Endothelial cell (in vitro differentiated cells): ENCODE measurements around the gene SUSD6. TPM values are rescaled to one million over a fixed set of nuclear protein-coding genes. Genes with fewer than 3 reads are reported as not detected.
A peak's percentile ranks its signal among the peaks of the same experiment; 100 is the strongest.

Source experiments
- DNase-seq: peaks from one replicate; pipeline ENCODE4 v3.0.0; 2021; ENCODE audit warnings: low spot score
- H3K27ac Mint-ChIP-seq: one replicate; pipeline ENCODE4 v1.8.0; 2021; ENCODE audit warnings: mixed read lengths, inconsistent platforms; ENCODE audit not compliant: unreplicated experiment
- H3K27me3 Mint-ChIP-seq: one replicate; pipeline ENCODE4 v1.8.0; 2021; ENCODE audit warnings: mild to moderate bottlenecking, moderate library complexity, mixed read lengths, inconsistent platforms; ENCODE audit not compliant: unreplicated experiment
- H3K36me3 Mint-ChIP-seq: one replicate; pipeline ENCODE4 v1.8.0; 2021; ENCODE audit warnings: mild to moderate bottlenecking, low read depth, mixed read lengths, inconsistent platforms; ENCODE audit not compliant: unreplicated experiment
- H3K4me1 Mint-ChIP-seq: one replicate; pipeline ENCODE4 v1.8.0; 2021; ENCODE audit warnings: mild to moderate bottlenecking, mixed read lengths, inconsistent platforms; ENCODE audit not compliant: unreplicated experiment
- H3K4me3 Mint-ChIP-seq: one replicate; pipeline ENCODE4 v1.8.0; 2021; ENCODE audit warnings: mild to moderate bottlenecking, mixed read lengths, inconsistent platforms; ENCODE audit not compliant: unreplicated experiment
- H3K9me3 Mint-ChIP-seq: one replicate; pipeline ENCODE4 v1.8.0; 2021; ENCODE audit warnings: mixed read lengths, inconsistent platforms; ENCODE audit not compliant: unreplicated experiment
- total RNA-seq: library from RNA; stranded (reverse); fragmentation: NEBNext Ultra II Directional; extraction: Animal tissue kit (Norgen Biotek cat#: 25700); gene quantifications from one replicate; pipeline ENCODE4 v1.2.1, GENCODE V29; 2021; ENCODE audit not compliant: unreplicated experiment
- TF ChIP-seq, protein P1 (sequence below): fragments of 200-600 bp; sonication (generic); IDR thresholded peaks from one replicate; pipeline ENCODE4 v1.5.0; 2021; ENCODE audit warnings: antibody characterized with exemption; ENCODE audit not compliant: unreplicated experiment

SUSD6 gene
- total RNA-seq, 1 donor from 2014 or later = 71.5 TPM

DNA sequence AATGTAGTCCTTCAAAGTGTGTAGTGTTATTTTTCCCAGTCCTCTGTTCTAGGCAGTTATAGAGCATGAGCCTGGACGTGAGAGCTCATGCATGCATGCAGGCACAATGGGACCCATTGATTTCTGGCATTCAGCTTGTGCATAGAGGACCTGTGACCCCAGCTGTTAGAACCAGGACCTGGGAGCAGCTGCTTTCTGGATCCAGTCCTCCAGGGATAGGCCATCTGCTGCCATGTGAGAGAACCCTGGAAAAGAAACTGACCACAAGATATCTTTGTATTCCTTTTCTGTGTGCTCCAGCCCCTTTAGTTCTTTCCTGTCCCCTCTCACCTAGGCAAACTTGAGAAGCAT, 76.9 kb downstream of the SUSD6 start:
- peaks cover 11% of the 10 kb centered on the region for H3K36me3 Mint-ChIP-seq
- no peak overlapping the region for H3K27ac Mint-ChIP-seq
- TF ChIP-seq, protein P1, sequence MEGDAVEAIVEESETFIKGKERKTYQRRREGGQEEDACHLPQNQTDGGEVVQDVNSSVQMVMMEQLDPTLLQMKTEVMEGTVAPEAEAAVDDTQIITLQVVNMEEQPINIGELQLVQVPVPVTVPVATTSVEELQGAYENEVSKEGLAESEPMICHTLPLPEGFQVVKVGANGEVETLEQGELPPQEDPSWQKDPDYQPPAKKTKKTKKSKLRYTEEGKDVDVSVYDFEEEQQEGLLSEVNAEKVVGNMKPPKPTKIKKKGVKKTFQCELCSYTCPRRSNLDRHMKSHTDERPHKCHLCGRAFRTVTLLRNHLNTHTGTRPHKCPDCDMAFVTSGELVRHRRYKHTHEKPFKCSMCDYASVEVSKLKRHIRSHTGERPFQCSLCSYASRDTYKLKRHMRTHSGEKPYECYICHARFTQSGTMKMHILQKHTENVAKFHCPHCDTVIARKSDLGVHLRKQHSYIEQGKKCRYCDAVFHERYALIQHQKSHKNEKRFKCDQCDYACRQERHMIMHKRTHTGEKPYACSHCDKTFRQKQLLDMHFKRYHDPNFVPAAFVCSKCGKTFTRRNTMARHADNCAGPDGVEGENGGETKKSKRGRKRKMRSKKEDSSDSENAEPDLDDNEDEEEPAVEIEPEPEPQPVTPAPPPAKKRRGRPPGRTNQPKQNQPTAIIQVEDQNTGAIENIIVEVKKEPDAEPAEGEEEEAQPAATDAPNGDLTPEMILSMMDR = no peak
- peaks cover under 1% of the 10 kb centered on the region for H3K27me3 Mint-ChIP-seq
- H3K4me1 Mint-ChIP-seq = peaks cover 38% of the 10 kb centered on the region
- no peaks in the 10 kb centered on the region for H3K9me3 Mint-ChIP-seq
- no peak overlapping the region for H3K4me3 Mint-ChIP-seq
- no peak for DNase-seq

DNA sequence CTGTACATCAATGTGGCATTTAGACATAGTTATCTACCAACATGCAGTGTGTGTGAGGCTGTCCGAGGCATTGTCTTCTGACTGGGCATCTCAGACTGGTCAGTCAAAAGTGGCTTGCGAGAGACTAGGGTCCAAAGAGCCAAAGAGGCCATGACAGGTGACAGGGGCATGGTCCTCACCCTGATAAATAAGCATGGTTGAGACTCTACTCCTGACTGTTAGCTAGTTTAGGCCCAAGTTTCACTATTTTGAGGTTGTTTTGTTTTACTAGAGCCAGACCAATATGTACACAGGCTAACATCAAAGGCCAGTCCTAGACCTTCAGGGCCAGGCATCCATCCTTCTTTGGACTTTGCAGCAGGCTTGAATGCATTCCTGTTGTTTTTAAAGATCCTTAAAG, 78.6 kb downstream of the SUSD6 start:
- Mint-ChIP-seq H3K27ac (no peak overlapping the region), H3K9me3 (no peaks in the 10 kb centered on the region), H3K4me1 (peaks cover 43% of the 10 kb centered on the region), H3K36me3 (peaks cover 15% of the 10 kb centered on the region), H3K27me3 (peaks cover 2% of the 10 kb centered on the region), H3K4me3 (peak overlapping the region; percentile 11)
- TF ChIP-seq, protein P1 = no peak
- no peak for DNase-seq

DNA sequence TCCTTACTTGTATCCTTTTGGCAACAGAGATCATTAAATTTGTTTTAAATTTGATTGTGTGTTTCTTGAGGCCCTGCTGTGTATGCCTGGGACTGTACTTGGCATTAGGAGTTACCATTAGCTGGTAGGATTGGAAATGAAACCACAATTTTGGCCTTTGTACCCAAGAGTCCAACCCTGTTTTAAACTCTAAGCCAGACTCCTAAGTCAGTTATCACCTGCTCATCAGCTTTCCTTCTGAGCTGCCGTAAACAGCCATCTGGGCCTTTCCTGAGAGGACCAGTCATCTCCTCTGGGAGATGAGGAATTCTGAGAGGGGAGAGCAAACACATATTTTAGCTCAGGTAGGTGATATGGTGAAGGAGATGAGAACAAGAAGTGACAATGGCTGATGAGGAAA, 81.2 kb downstream of the SUSD6 start:
- TF ChIP-seq, protein P1 = no peak
- H3K27me3 Mint-ChIP-seq = peaks cover 4% of the 10 kb centered on the region
- H3K4me1 Mint-ChIP-seq = peaks cover 63% of the 10 kb centered on the region

DNA sequence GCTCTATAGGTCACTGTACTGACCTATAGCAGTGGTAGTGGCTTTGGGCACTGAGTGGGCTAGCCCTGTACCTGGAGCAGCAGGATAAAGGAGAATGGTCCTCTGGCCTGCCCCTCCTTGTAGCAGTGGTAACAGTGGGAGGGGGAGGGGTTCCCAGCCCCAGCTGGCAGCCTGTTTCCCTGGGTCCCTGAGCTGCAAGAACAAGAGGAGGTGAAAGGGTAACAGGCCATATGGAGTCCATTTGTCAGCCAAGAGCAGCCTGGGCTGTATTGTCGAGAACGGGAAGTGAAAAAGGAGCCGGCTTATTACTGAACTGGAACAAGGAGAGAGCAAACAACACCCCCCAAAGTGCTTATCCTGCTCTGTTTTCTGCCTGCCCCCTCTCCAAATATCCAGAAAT, 81.7 kb downstream of the SUSD6 start:
- Mint-ChIP-seq H3K36me3 (peaks cover 15% of the 10 kb centered on the region), H3K27ac (peak overlapping the region; percentile 0), H3K4me1 (peaks cover 65% of the 10 kb centered on the region), H3K9me3 (no peaks in the 10 kb centered on the region), H3K27me3 (peaks cover 9% of the 10 kb centered on the region), H3K4me3 (no peak overlapping the region)
- TF ChIP-seq, protein P1 = no peak
- no peak for DNase-seq

More for the DNA sequence above, 81.2 kb downstream of the SUSD6 start:
- H3K9me3 Mint-ChIP-seq = no peaks in the 10 kb centered on the region
- DNase-seq = no peak
- H3K36me3 Mint-ChIP-seq = peaks cover 15% of the 10 kb centered on the region
- no peak overlapping the region for H3K27ac Mint-ChIP-seq
- no peak overlapping the region for H3K4me3 Mint-ChIP-seq

DNA sequence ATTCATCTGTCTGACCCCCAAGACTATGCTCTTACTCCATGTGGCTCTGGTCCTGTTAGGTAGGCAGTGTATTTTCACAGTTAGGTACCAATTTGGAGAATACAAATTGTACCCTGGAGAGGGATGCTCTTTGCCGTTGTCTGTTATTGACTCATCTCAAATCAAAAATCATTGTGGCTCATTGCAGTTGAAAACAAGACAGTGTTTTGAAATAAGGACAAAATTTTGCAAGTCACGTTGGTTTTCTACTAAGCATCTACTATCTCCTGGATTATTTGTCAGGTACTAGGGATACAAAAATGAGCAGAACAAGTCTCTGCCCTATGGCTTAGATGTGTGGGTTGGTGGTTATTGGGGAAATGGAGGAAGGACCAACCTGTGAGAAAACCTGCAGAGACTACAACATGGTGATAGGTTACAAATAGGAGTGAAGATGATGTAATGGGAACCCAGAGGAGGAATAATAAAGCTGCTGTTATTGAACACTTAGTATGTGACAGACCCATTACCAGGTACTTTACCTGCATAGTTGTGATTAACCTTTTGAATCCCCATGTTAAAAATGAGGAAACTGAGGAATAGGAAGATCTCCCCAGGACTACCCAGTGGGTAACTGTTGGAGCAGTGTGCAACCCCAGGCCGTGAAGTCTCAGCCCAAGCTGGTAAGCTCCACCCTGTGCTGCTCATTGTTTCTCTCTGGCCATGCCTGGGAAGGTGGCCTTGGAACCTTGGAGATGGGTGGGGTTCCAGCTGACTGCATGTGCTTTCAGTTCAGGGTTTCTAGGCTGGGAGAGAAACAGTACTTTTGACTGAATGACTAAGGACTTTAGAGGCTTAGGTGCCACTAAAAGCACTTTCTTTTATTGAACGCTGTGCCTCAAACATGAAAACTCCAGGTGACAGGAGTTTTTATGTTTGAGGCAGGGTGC, 82.7 kb downstream of the SUSD6 start:
- H3K27ac Mint-ChIP-seq = peak overlapping the region; percentile 36
- H3K4me1 Mint-ChIP-seq = peaks cover 73% of the 10 kb centered on the region
- peaks cover 11% of the 10 kb centered on the region for H3K27me3 Mint-ChIP-seq

More for the DNA sequence above, 82.7 kb downstream of the SUSD6 start:
- DNase-seq = no peak
- Mint-ChIP-seq H3K36me3 (peaks cover 20% of the 10 kb centered on the region), H3K4me3 (no peak overlapping the region), H3K9me3 (no peaks in the 10 kb centered on the region)
- TF ChIP-seq, protein P1 = no peak
